Mesendoderm (in vitro differentiated cells): ENCODE data around the gene GMPPA.

Experiments
- DNase-seq: peaks from one replicate; pipeline ENCODE4 v3.0.0; 2013
- H2AK5ac ChIP-seq: 2 replicates; pipeline ENCODE4 v1.6.1; 2013; ENCODE audit warnings: low read length, inconsistent platforms
- H2BK120ac ChIP-seq: 2 replicates; pipeline ENCODE4 v1.6.1; 2013; ENCODE audit warnings: low read depth, mild to moderate bottlenecking, low read length, moderate library complexity, mixed read lengths
- H2BK15ac ChIP-seq: replicated peaks from 2 replicates; pipeline ENCODE4 v1.6.1; 2013; ENCODE audit warnings: low read depth, mild to moderate bottlenecking, moderate library complexity
- H2BK5ac ChIP-seq: 2 replicates; pipeline ENCODE4 v1.6.1; 2013; ENCODE audit warnings: low read length, inconsistent platforms
- H3K18ac ChIP-seq: 2 replicates; pipeline ENCODE4 v1.6.1; 2013; ENCODE audit warnings: mild to moderate bottlenecking, low read length, mixed read lengths
- H3K23ac ChIP-seq: one replicate; pipeline ENCODE4 v1.6.1; 2013; ENCODE audit warnings: low read length
- H3K27ac ChIP-seq: 2 replicates; pipeline ENCODE4 v1.5.1; 2013; ENCODE audit warnings: low read depth, mild to moderate bottlenecking, inconsistent platforms, low read length, moderate library complexity
- H3K27me3 ChIP-seq: 2 replicates; pipeline ENCODE4 v1.6.1; 2013; ENCODE audit warnings: low read length, control low read depth, mild to moderate bottlenecking, inconsistent platforms; ENCODE audit not compliant: insufficient read depth, poor library complexity
- H3K36me3 ChIP-seq: 2 replicates; pipeline ENCODE4 v1.6.1; 2013; ENCODE audit warnings: low read length, inconsistent platforms; ENCODE audit not compliant: control insufficient read depth, insufficient read depth
- H3K4ac ChIP-seq: one replicate; pipeline ENCODE4 v1.6.1; 2013; ENCODE audit warnings: low read depth, mild to moderate bottlenecking, low read length, moderate library complexity
- H3K4me1 ChIP-seq: 2 replicates; pipeline ENCODE4 v1.6.1; 2013; ENCODE audit warnings: low read depth, low read length, inconsistent platforms; ENCODE audit not compliant: control insufficient read depth
- H3K4me2 ChIP-seq: 2 replicates; pipeline ENCODE4 v1.6.1; 2013; ENCODE audit warnings: low read length
- H3K4me3 ChIP-seq: 2 replicates; pipeline ENCODE4 v1.5.1; 2013; ENCODE audit warnings: mild to moderate bottlenecking, low read length
- H3K56ac ChIP-seq: one replicate; pipeline ENCODE4 v1.6.1; 2013; ENCODE audit warnings: low read length
- H3K79me1 ChIP-seq: 2 replicates; pipeline ENCODE4 v1.6.1; 2013; ENCODE audit warnings: low read length, inconsistent platforms
- H3K79me2 ChIP-seq: 2 replicates; pipeline ENCODE4 v1.6.1; 2013; ENCODE audit warnings: mild to moderate bottlenecking, low read length; ENCODE audit not compliant: control insufficient read depth, insufficient read depth
- H3K9ac ChIP-seq: 2 replicates; pipeline ENCODE4 v1.6.1; 2013; ENCODE audit warnings: low read length, inconsistent platforms
- H4K5ac ChIP-seq: one replicate; pipeline ENCODE4 v1.6.1; 2013; ENCODE audit warnings: low read length
- H4K8ac ChIP-seq: one replicate; pipeline ENCODE4 v1.6.1; 2013; ENCODE audit warnings: low read depth, mild to moderate bottlenecking, control low read depth, low read length, moderate library complexity
- WGBS: extraction: QIAGEN DNeasy Blood & Tissue Kit; methylation state at CpG from one replicate; pipeline ENCODE4 v1.1.7; 2013; ENCODE audit warnings: low lambda C conversion rate, missing lambda C conversion rate; ENCODE audit not compliant: insufficient coverage; ENCODE audit errors: extremely low coverage; 5-methylcytosine and 5-hydroxymethylcytosine counted together

GMPPA gene

GRCh38 chr2:219531639-219532377 is 33.1 kb downstream of the GMPPA start:
- H3K79me2 ChIP-seq: no peaks in the 10 kb centered on the region
- H3K4ac ChIP-seq: no peak overlapping the region
- H3K9ac ChIP-seq: no peak overlapping the region
- DNase-seq: no peak
- H2BK120ac ChIP-seq: no peak overlapping the region
- H2AK5ac ChIP-seq: no peak overlapping the region
- no peaks in the 10 kb centered on the region for H3K36me3 ChIP-seq
- H3K79me1 ChIP-seq: no peaks in the 10 kb centered on the region
- H3K4me3 ChIP-seq: no peak overlapping the region
- H2BK5ac ChIP-seq: no peak overlapping the region
- no peaks in the 10 kb centered on the region for H3K4me1 ChIP-seq
- H4K5ac ChIP-seq: no peak overlapping the region
- peak overlapping the region; percentile 25 for H3K56ac ChIP-seq
- no peak overlapping the region for H4K8ac ChIP-seq
- H3K27ac ChIP-seq: no peak overlapping the region
- no peaks in the 10 kb centered on the region for H3K27me3 ChIP-seq
- H3K4me2 ChIP-seq: no peak overlapping the region
- H3K23ac ChIP-seq: no peak overlapping the region
- H2BK15ac ChIP-seq: no peak overlapping the region
- no CpG with 5 or more reads among the region's 20 CpGs for WGBS
- no peak overlapping the region for H3K18ac ChIP-seq

- H3K18ac ChIP-seq: no peak overlapping the region
- DNase-seq: no peak
- no peaks in the 10 kb centered on the region for H3K79me1 ChIP-seq
- H3K56ac ChIP-seq: no peak overlapping the region
- H3K4me1 ChIP-seq: no peaks in the 10 kb centered on the region
- no peaks in the 10 kb centered on the region for H3K27me3 ChIP-seq
- no peak overlapping the region for H3K4me3 ChIP-seq
- no peak overlapping the region for H3K9ac ChIP-seq
- no peak overlapping the region for H3K27ac ChIP-seq
- H3K36me3 ChIP-seq: no peaks in the 10 kb centered on the region
- no peak overlapping the region for H4K8ac ChIP-seq
- no CpG with 5 or more reads among the region's 8 CpGs for WGBS
- H2BK120ac ChIP-seq: no peak overlapping the region
- H3K4me2 ChIP-seq: no peak overlapping the region
- no peak overlapping the region for H3K23ac ChIP-seq
- no peak overlapping the region for H2BK5ac ChIP-seq
- no peak overlapping the region for H2BK15ac ChIP-seq
- H3K4ac ChIP-seq: no peak overlapping the region
- no peak overlapping the region for H4K5ac ChIP-seq
- H2AK5ac ChIP-seq: no peak overlapping the region
- H3K79me2 ChIP-seq: no peaks in the 10 kb centered on the region
Observed at GRCh38 chr2:219532378-219532649, 33.6 kb downstream of the GMPPA start.

- Histone ChIP-seq H3K4me2 (no peak overlapping the region), H3K23ac (no peak overlapping the region)
- no CpG with 5 or more reads among the region's 6 CpGs for WGBS
Observed at GRCh38 chr2:219533930-219534661, 35.4 kb downstream of the GMPPA start.

GRCh38 chr2:219536425-219536824 is 37.7 kb downstream of the GMPPA start:
- no peak overlapping the region for H3K23ac ChIP-seq
- no peak for DNase-seq
- H2AK5ac ChIP-seq: no peak overlapping the region
- H3K36me3 ChIP-seq: peaks cover 7% of the 10 kb centered on the region
- no peak overlapping the region for H3K4me3 ChIP-seq
- no peaks in the 10 kb centered on the region for H3K27me3 ChIP-seq
- peaks cover 2% of the 10 kb centered on the region for H3K4me1 ChIP-seq
- H2BK15ac ChIP-seq: no peak overlapping the region
- H4K5ac ChIP-seq: no peak overlapping the region
- H2BK120ac ChIP-seq: no peak overlapping the region
- H3K27ac ChIP-seq: no peak overlapping the region
- no peak overlapping the region for H3K4ac ChIP-seq
- no peaks in the 10 kb centered on the region for H3K79me2 ChIP-seq
- no CpG with 5 or more reads among the region's 16 CpGs for WGBS
- H2BK5ac ChIP-seq: no peak overlapping the region
- no peak overlapping the region for H4K8ac ChIP-seq
- H3K79me1 ChIP-seq: no peaks in the 10 kb centered on the region
- H3K9ac ChIP-seq: no peak overlapping the region
- H3K18ac ChIP-seq: no peak overlapping the region
- H3K4me2 ChIP-seq: no peak overlapping the region
- H3K56ac ChIP-seq: no peak overlapping the region

More at GRCh38 chr2:219533930-219534661, 35.4 kb downstream of the GMPPA start:
- no peak overlapping the region for H4K5ac ChIP-seq
- no peak overlapping the region for H2BK120ac ChIP-seq
- peaks cover 2% of the 10 kb centered on the region for H3K4me1 ChIP-seq
- H3K18ac ChIP-seq: no peak overlapping the region
- H4K8ac ChIP-seq: no peak overlapping the region
- no peaks in the 10 kb centered on the region for H3K36me3 ChIP-seq
- H3K4ac ChIP-seq: no peak overlapping the region
- DNase-seq: no peak
- no peaks in the 10 kb centered on the region for H3K79me1 ChIP-seq
- H2BK5ac ChIP-seq: no peak overlapping the region
- H3K56ac ChIP-seq: no peak overlapping the region
- H3K4me3 ChIP-seq: no peak overlapping the region
- H2AK5ac ChIP-seq: no peak overlapping the region
- no peak overlapping the region for H3K27ac ChIP-seq
- H3K27me3 ChIP-seq: no peaks in the 10 kb centered on the region
- no peak overlapping the region for H3K9ac ChIP-seq
- no peak overlapping the region for H2BK15ac ChIP-seq
- H3K79me2 ChIP-seq: no peaks in the 10 kb centered on the region

GRCh38 chr2:219536967-219537366 is 38.3 kb downstream of the GMPPA start:
- no peak overlapping the region for H3K4me3 ChIP-seq
- H3K79me1 ChIP-seq: no peaks in the 10 kb centered on the region
- H4K8ac ChIP-seq: no peak overlapping the region
- no peak overlapping the region for H3K27ac ChIP-seq
- H2BK15ac ChIP-seq: no peak overlapping the region
- no peak overlapping the region for H3K23ac ChIP-seq
- no peak overlapping the region for H2BK120ac ChIP-seq
- no peaks in the 10 kb centered on the region for H3K79me2 ChIP-seq
- H4K5ac ChIP-seq: no peak overlapping the region
- no peak for DNase-seq
- H3K9ac ChIP-seq: no peak overlapping the region
- no peak overlapping the region for H2AK5ac ChIP-seq
- H3K56ac ChIP-seq: no peak overlapping the region
- H3K27me3 ChIP-seq: no peaks in the 10 kb centered on the region
- no peak overlapping the region for H3K4me2 ChIP-seq
- H3K36me3 ChIP-seq: peaks cover 7% of the 10 kb centered on the region
- H3K4ac ChIP-seq: no peak overlapping the region
- WGBS: no CpG with 5 or more reads among the region's 9 CpGs
- no peak overlapping the region for H2BK5ac ChIP-seq
- H3K4me1 ChIP-seq: peaks cover 3% of the 10 kb centered on the region
- no peak overlapping the region for H3K18ac ChIP-seq
